Measurements from ENCODE around the gene MEIS2. TPM values are rescaled to one million over a fixed set of nuclear protein-coding genes. Genes with fewer than 3 reads are reported as not detected.
A peak's percentile ranks its signal among the peaks of the same experiment; 100 is the strongest.

Gene MEIS2
- polyA plus RNA-seq, 3 donors, result 136 to 164 (median 145) TPM

GRCh38 chr15:36844534-36844998, 255.8 kb downstream of the MEIS2 start:
- peak in 1 of 3 donors; percentile 13 for DNase-seq (ENCODE audit: low read depth in 3 of 3, low spot score in 2 of 3)

GRCh38 chr15:36843822-36844221, 256.5 kb downstream of the MEIS2 start:
- no peak for DNase-seq (ENCODE audit: low read depth in 3 of 3, low spot score in 2 of 3)

- DNase-seq (ENCODE audit: low read depth in 3 of 3, low spot score in 2 of 3), result no peak
Measured at GRCh38 chr15:36841193-36841592, 259.2 kb downstream of the MEIS2 start.

Measured in right renal cortex interstitium (tissue), 3 donors.